EH (cell line): Measurements from ENCODE around the gene CNPY3.
"Not testable (repeated sequence)": the region's sequence is repeated elsewhere in the genome, so short reads cannot be mapped to it uniquely, and the experiment has no call there.

Source experiments
- DNase-seq: peaks from one replicate; pipeline ENCODE4 v3.0.0-alpha.2; 2015; ENCODE audit warnings: low read depth

CNPY3 gene

DNA sequence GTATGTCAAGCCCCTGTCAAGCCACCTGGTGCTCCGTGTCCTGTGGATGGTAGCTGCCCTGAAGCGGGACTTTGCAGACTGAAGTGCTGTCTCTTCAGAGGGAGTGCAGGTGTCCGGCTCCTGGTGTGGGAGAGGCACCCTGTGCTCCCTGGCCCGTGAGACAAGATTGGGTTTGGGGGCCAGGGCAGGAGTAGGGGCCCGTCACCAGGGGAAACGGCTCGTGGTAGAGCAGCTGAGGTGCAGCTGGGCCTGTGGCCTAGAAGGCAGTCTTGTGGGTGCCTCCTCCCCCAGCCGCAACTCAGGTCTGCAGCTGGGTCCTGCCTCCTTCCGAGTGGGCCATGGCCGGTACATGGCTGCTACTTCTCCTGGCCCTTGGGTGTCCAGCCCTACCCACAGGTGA lies 13.5 kb upstream of the CNPY3 start, which contains the start of gene PTCRA:
Gene PTCRA (plus strand): TSS at position 322 of the 400 bp plus-strand sequence. CDS start 17 bp downstream, at position 339.
- no peak for DNase-seq

DNA sequence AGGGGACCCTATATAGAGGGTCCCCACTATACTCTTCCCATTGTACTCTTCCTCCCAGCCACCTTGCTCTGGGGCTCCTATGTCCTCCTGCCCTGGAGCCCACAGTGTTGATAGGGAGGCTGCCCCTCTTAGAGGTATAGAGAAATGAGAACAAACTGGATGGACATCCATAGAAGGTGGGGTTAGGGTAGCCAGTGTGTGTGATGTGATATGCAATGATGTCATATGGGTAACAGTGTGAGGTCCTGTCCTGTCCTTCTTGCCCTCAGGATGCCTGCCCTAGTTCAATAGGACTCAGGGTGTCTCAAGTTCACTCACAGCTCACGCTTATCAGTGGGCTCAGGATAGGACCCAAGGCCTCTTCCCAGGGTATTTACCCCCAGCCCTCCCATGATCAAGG lies 13.0 kb upstream of the CNPY3 start:
- no peak for DNase-seq

DNA sequence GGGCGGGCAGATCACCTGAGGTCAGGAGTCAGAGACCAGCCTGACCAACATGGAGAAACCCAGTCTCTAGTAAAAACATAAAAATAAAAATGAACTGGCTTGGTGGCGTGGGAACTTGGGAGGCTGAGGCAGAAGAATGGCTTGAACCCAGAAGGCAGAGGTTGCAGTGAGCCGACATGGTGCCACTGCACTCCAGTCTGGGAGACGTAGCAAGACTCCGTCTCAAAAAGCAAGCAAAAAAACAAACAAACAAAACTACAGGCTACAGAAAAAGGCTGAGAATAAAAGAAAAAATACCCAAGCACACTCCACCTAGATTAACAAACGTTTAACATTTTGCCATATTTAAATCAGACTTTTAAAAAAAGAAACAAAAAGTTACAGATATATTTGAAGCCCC lies 7.5 kb upstream of the CNPY3 start:
- no peak for DNase-seq

DNA sequence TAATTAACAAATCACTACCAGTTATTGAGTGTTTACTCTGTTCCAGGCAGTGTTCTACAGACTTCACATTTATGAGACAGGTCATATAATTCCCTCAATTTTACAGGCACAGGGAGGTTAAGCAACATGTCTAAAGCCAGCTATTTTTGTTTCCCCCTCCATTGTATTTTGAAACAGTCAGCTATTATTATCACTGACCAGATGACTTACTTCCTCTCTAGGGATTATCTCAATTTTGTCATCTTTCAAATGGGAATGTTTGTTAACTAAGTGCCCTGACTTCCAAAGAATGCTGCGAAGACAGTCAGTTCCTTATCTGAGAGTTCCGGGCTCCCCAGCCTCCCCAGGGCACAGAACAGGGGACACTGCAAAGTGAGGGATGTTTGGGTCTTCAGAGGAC lies 5.6 kb upstream of the CNPY3 start:
- DNase-seq: peak; percentile 36

DNA sequence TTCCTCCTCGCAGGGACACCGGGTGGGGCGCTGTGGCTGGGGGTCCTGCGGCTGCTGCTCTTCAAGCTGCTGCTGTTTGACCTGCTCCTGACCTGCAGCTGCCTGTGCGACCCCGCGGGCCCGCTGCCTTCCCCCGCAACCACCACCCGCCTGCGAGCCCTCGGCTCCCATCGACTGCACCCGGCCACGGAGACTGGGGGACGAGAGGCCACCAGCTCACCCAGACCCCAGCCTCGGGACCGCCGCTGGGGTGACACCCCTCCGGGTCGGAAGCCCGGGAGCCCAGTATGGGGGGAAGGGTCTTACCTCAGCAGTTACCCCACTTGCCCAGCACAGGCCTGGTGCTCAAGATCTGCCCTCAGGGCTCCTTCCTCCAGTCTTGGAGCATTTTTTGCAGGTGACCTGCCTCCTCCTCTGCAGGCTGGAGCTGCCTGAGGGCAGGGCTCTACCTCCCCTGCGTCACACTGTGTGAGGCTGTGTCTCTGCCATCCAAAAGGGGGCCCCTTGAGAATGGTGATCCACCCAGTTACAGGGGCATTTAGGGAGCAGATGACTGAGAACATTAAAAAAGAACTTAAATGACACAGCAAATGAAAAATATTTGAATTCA lies 3.9 kb upstream of the CNPY3 start:
- no peak for DNase-seq

DNA sequence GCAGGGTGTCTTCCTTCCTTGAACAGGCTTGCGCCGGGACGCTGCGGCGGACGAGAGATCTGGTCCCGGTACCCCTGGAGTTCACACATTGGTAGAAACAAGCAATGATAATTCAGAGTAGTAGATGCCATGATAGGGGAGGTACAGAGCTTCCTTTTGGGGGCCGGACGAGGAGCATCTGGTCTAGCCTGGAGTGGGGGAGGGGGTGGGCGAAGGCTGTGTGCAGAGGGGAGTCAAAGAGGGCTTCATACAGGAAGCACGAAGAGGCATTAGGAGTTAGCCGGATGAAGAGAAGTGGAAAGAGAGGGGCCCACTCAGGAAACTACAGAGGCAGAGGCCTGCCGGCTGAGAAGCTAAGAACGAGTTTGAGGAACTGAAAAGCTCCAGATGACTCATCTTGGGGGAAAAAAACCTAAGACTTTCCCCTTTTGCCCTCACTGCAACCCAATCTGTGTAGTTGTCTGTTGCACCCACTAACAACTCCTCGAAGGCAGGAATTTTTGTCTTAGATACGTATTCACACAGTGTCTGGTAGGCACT lies 611 bp downstream of the CNPY3 start:
- DNase-seq: peak; percentile 86

DNA sequence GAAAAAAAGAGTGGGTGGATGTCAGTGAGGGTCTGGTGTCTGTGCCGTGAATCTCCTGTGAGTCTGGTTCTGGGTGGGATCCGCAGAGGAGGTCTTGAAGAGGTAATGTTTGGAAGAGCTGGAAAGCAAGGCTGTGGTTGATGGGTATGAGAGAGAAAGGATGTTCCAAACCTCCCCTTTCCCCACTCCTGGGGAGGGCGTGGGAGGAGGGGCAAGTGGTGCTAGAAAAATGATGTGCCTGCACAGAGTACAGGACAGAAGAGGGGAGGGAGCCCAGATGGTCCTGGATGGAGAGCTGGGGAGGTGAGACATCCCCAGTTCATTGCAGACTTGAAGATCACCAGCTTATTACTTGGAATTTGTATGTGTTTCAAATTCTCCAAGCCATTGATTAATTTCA lies 3.1 kb downstream of the CNPY3 start:
- DNase-seq: no peak

DNA sequence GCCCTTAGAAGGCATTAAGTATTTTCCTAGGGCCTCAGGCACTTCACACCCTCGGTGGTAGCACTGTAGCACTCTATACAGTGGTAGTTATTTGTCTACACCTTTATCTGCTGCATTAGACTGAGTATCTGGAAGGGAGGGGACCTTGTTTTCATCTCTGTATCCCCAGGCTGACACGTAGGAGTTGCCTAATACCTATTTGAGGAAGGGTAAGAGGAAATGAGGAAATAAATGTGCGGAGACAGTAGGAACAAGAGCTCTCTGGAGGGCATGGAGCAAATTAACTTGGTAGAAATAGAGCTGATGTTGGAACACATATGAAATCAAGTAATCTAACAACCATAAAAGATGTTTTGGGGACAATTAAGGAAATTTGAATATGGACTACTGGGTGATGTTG lies 3.9 kb downstream of the CNPY3 start:
- DNase-seq: no peak

DNA sequence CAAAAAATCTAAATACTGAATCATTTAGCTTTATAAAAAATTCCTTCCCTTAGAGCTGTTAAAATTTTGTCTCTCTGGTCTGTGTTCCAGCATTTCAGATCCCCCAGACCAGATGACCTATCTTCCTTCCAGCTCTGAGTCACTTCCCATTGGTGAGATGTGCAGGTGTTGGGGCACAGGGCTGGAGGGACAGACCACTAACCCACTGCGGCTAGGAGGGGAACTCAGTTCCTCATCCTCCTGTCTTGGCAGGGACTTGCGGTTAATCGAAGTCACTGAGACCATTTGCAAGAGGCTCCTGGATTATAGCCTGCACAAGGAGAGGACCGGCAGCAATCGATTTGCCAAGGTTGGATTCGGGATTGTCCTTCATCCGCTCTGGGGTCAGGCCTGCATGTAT lies 6.0 kb downstream of the CNPY3 start:
- no peak for DNase-seq

DNA sequence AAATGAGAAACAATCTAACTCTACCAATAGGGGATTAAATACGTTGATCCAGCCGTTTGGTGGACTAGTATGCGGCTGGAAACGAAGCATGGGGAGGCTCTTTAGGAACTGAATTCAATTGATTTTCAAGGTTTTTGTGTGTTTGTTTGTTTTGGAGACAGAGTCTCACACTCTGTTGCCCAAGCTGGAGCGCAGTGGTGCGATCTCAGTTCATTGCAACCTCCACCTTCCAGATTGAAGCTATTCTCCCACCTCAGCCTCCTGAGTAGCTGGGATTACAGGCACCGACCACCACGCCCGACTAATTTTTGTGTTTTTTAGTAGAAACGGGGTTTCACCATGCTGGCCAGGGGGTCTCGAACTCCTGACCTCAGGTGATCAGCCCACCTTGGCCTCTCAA lies 7.1 kb downstream of the CNPY3 start:
- DNase-seq: no peak

DNA sequence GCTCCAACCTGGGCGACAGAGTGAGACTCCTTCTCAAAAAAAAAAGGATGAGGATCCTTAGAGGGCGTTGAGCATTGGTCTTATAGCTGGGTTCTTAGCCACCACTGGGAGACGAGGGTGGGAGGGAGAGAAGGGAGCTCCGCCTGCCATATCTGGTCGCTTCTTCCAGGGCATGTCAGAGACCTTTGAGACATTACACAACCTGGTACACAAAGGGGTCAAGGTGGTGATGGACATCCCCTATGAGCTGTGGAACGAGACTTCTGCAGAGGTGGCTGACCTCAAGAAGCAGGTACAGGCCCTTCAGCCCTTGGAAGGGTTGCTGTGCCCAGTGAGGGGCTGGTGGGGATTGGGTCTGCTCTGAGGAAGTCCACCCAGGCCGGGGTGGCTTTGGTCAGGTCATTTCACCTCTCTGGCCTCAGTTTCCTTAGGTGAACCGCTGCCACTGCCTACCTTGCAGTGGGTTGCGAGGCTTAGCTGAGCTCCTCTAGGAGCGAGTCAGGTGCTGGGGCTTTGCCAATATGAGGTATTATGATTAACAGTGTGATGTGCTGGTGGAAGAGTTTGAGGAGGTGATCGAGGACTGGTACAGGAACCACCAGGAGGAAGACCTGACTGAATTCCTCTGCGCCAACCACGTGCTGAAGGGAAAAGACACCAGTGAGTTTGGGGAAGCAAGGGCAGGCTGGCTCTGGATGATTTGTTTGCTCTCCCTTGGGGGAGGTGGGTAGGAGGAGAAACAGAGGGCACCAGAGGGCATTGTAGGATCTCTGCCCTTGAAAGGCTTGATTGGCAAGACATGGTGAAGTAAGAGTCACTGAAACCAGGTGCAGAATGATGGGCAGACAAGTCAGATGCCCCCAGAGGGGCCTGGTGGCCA lies 8.5 kb downstream of the CNPY3 start:
- DNase-seq: no peak

DNA sequence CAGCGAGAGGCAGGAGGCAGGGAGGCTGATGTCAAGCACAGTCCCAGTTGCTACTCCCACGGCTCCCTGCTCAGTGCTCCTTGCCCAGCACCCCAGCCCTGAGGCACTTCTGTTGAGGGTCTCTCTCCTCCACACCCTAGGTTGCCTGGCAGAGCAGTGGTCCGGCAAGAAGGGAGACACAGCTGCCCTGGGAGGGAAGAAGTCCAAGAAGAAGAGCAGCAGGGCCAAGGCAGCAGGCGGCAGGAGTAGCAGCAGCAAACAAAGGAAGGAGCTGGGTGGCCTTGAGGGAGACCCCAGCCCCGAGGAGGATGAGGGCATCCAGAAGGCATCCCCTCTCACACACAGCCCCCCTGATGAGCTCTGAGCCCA lies 9.1 kb downstream of the CNPY3 start:
- DNase-seq: no peak

DNA sequence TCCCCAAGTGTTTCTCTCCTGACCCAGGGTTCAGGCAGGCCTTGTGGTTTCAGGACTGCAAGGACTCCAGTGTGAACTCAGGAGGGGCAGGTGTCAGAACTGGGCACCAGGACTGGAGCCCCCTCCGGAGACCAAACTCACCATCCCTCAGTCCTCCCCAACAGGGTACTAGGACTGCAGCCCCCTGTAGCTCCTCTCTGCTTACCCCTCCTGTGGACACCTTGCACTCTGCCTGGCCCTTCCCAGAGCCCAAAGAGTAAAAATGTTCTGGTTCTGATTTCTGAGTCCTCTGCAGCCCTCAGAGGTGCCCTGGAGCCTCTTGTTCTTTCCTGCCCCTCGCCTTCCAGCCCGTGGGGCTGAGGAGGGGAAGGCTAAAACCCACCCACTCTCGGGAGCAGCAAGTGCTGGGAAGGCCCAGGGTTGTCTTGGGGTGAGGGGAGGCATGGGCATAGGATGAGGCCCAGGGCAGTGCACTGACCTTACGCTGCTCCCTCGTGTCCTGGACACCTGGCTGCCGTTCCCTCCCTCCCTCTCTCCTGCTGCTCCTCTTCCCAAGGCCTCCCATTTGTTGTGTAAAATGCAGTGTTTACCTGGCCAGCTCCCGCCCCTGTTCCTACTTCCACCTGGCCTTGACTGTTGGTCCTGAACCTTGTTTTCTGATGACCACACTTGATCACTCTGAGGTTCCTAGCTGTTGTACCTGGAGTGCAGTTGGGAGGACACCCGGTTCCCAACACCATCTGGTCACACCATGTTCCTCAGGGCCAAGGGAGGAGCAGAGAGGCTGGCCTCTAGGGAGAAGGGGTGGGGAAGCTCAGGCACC lies 9.9 kb downstream of the CNPY3 start:
- no peak for DNase-seq

DNA sequence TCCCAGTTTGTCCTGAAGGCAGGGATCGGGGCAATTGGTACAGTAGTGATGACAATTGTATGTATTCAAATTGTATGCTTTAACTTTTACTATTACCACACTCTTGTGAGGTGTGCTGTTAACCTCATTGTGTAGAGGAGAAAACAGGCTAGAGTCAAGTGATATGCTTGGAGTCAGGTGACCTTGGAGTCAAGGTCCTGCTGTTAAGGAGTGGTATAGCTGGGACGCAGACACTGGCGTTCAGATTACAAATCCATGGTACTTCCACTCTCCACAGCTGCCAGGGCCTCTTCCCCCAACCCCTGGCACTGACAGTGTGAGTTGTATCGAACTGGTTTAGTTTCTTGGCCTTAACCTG lies 10.5 kb downstream of the CNPY3 start:
- DNase-seq: no peak

DNA sequence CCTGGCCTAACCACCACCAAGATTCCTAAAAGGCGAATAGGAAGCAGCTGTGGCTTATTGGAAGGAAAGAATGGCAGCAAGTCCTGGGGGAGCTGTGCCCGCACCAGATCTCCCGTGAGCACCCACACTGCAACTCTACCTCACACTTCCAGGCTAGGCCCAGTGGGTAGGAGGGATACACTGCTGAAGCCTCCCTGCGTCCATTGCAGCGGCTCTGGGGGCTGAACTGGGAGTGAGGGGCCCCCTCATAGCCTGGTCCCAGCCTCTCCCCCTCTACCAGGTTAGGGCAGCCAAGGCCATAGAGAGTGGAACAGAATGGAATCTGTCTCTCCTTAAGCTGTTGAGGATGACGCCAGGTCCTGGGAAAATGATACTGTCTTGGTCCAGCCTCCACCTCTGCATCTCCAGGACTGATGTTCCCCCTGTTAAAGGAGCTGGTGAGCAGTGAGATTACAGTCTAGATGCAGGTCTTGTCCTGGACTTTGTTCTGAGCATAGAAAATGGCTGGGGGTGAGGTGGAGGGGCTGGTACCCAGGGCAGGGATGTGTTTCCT lies 11.3 kb downstream of the CNPY3 start:
- no peak for DNase-seq

DNA sequence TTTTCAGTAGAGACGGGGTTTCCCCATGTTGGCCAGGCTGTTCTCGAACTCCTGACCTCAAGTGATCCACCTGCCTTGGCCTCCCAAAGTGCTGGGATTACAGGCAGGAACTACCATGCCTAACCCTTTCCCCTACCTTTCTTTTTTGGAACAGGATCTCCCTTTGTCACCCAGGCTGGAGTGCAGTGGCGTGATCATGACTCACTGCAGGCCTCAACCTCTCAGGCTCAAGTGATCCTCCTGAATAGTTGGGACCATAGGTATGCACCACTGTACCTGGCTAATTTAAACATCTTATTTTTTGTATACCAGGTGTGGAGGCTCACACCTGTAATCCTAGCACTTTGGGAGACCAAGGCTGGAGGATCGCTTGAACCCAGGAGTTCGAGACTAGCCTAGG lies 12.1 kb downstream of the CNPY3 start:
- not testable (repeated sequence) for DNase-seq

DNA sequence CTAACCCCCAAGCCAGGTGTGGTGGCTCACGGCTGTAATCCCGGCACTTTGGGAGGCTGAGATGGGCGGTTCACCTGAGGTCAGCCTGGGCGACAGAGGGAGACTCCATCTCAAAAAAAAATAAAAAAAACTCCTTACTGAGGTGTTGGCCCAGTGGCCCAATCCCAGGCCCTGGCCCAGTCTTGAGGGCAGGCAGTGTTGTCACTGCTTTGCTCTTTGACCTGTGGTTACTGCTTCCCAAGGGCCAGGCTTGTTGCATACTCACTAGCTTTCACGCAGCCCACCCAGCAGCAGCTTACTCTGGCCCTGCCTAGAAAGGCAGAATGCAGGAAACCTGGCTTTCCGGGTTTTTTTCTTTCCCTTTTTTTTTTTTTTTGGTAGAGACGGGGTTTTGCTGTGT lies 13.2 kb downstream of the CNPY3 start:
- no peak for DNase-seq

DNA sequence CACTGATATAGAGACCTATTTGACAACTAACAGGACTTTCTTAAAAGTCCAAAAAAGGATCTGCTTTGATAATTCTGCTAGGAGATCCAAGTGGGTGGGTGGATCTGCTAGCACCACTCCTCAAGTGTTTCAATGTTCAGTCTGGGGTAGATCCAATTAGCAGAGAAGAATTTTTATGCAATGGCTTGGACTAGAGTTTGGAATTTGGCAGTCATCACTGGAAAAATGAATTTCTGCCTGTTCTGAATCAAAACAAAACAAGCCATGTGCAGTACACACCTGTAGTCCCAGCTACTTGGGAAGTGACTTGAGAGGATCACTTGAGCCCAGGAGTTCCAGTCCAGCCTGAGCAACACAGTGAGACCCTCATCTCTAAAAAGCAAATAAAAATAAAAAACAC lies 18.7 kb downstream of the CNPY3 start:
- DNase-seq: no peak

DNA sequence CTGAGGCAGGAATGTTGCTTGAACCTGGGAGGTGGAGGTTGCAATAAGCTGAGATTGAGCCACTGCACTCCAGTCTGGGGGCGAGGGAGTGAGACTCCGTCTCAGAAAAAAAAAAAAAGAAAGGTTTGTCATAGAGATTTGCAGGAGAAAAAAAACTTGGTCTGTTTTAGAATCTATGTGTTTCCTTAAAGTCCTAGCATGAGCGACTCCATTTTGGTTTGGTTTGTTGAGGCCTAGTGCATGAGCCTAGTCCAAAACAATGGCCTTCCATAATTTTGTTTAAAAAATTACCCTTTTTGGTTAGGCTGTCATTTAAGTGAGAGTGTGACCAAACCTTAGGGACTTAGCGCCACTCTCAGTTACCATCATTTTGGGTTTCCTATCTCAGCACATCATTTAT lies 23.1 kb downstream of the CNPY3 start:
- DNase-seq: no peak

DNA sequence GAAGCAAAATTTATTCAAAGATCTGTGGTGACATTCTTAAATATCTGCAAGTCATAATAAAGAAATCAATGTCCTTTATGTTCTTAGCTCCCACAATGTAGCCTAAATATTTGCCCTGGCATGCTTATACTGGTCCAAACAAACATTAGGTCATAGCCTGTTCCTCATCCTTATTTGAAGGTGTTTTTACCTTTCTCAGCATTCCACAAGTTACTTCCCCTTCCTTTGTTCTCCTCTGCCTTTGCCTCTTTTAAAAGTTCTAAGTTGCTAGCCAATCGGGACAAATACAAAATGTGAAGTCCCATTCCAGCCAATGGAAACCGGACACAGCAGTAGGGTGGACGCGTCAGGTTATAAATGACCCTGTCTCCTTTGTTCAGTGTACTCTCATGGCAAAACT lies 25.1 kb downstream of the CNPY3 start:
- DNase-seq: not testable (repeated sequence)

DNA sequence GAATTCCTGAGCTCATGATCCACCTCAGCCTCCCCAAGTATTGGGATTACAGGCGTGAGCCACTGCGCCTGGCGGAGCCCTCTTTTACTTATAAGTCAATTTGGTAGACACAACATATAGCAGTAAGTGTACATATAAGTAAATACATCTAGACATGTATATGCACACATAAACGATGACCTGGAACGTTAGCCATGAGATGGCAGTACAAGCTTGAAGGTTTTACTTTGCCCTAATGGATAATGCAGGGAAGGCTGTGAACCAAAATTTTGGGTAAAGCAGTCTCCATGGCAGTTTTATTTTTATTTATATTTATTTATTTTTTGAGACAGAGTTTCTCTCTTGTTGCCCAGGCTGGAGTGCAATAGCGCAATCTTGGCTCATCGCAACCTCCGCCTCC lies 28.8 kb downstream of the CNPY3 start:
- no peak for DNase-seq

DNA sequence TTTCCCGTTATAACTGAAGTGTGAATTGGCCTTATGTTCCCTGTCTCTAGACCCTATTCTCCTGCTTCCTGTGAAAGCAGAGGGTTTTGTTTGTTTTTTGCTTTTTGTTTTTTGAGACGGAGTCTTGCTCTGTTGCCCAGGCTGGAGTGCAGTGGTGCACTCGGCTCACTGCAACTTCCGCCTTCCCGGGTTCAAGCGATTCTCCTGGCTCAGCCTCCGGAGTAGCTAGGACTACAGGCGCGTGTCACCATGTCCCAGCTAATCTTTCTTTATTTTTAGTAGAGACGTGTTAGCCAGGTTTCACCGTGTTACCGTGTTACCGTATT lies 30.6 kb downstream of the CNPY3 start:
- no peak for DNase-seq
